ENCODE measurements around the gene AFAP1.
A peak's percentile ranks its signal among the peaks of the same experiment; 100 is the strongest.

AFAP1 gene

GRCh38 chr4:7900334-7900909 lies 39.2 kb downstream of the AFAP1 start:
- 0 out of 2 replicates have a peak overlapping the region, but pooled peaks have one; percentile 49 for H3K4me3 ChIP-seq (ENCODE audit: low read depth, low read length)
- TF ChIP-seq, protein P1, sequence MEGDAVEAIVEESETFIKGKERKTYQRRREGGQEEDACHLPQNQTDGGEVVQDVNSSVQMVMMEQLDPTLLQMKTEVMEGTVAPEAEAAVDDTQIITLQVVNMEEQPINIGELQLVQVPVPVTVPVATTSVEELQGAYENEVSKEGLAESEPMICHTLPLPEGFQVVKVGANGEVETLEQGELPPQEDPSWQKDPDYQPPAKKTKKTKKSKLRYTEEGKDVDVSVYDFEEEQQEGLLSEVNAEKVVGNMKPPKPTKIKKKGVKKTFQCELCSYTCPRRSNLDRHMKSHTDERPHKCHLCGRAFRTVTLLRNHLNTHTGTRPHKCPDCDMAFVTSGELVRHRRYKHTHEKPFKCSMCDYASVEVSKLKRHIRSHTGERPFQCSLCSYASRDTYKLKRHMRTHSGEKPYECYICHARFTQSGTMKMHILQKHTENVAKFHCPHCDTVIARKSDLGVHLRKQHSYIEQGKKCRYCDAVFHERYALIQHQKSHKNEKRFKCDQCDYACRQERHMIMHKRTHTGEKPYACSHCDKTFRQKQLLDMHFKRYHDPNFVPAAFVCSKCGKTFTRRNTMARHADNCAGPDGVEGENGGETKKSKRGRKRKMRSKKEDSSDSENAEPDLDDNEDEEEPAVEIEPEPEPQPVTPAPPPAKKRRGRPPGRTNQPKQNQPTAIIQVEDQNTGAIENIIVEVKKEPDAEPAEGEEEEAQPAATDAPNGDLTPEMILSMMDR (IDR thresholded peaks at IDR 0.05; ENCODE audit: low read depth, low read length): no peak
- no peaks in the 10 kb centered on the region for H3K9me3 ChIP-seq
- no peaks in the 10 kb centered on the region for H3K27me3 ChIP-seq
- peaks cover 3% of the 10 kb centered on the region for H3K36me3 ChIP-seq
- peak; percentile 44 for DNase-seq
- H3K4me1 ChIP-seq: peaks cover 67% of the 10 kb centered on the region

- Histone ChIP-seq H3K4me3 (ENCODE audit: low read depth, low read length) (no peak overlapping the region), H3K36me3 (no peaks in the 10 kb centered on the region; the same call in none of the 2 replicates), H3K9me3 (no peaks in the 10 kb centered on the region), H3K4me1 (peaks cover 62% of the 10 kb centered on the region), H3K27me3 (no peaks in the 10 kb centered on the region)
- no peak for DNase-seq
- TF ChIP-seq, protein P1 (IDR thresholded peaks at IDR 0.05; ENCODE audit: low read depth, low read length): no peak
Observed at GRCh38 chr4:7899184-7899869, 40.3 kb downstream of the AFAP1 start.

GRCh38 chr4:7898385-7898784 lies 41.3 kb downstream of the AFAP1 start:
- Histone ChIP-seq H3K4me3 (ENCODE audit: low read depth, low read length) (no peak overlapping the region), H3K9me3 (no peaks in the 10 kb centered on the region), H3K36me3 (peaks cover 8% of the 10 kb centered on the region), H3K4me1 (peaks cover 61% of the 10 kb centered on the region), H3K27me3 (no peaks in the 10 kb centered on the region)
- TF ChIP-seq, protein P1 (IDR thresholded peaks at IDR 0.05; ENCODE audit: low read depth, low read length): no peak
- DNase-seq: no peak

DNA sequence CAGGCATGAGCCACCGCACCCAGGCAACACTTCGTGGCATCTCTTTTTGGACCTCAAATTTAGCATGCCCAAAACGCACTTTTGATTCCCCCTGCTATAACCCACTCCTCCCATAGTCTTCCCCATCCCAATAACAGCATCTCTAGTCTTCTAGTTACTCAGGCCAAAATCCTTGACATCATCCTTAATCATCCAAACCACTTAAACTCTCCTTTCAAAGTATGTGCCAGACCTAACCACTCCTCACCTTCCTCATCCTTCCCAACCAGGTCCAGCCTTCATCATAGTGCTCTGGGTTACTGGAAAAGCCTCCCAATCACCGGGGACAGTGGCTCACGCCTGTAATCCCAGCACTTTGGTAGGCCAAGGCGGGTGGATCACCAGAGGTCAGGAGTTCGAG lies 41.9 kb downstream of the AFAP1 start:
- no peaks in the 10 kb centered on the region for H3K9me3 ChIP-seq
- H3K36me3 ChIP-seq: peaks cover 8% of the 10 kb centered on the region
- peaks cover 58% of the 10 kb centered on the region for H3K4me1 ChIP-seq
- TF ChIP-seq, protein P1 (IDR thresholded peaks at IDR 0.05; ENCODE audit: low read depth, low read length): no peak
- DNase-seq: no peak
- no peak overlapping the region for H3K4me3 ChIP-seq (ENCODE audit: low read depth, low read length)
- no peaks in the 10 kb centered on the region for H3K27me3 ChIP-seq

- Histone ChIP-seq H3K4me3 (ENCODE audit: low read depth, low read length) (no peak overlapping the region), H3K9me3 (no peaks in the 10 kb centered on the region), H3K27me3 (no peaks in the 10 kb centered on the region), H3K36me3 (peaks cover 8% of the 10 kb centered on the region), H3K4me1 (peaks cover 45% of the 10 kb centered on the region)
- DNase-seq: peak; percentile 96
- TF ChIP-seq, protein P1 (IDR thresholded peaks at IDR 0.05; ENCODE audit: low read depth, low read length): no peak
Observed at GRCh38 chr4:7894677-7895181, 44.9 kb downstream of the AFAP1 start.

GRCh38 chr4:7894098-7894676 lies 45.5 kb downstream of the AFAP1 start:
- Histone ChIP-seq H3K9me3 (no peaks in the 10 kb centered on the region), H3K36me3 (peaks cover 8% of the 10 kb centered on the region), H3K4me1 (peaks cover 39% of the 10 kb centered on the region), H3K4me3 (ENCODE audit: low read depth, low read length) (no peak overlapping the region), H3K27me3 (no peaks in the 10 kb centered on the region)
- TF ChIP-seq, protein P1 (IDR thresholded peaks at IDR 0.05; ENCODE audit: low read depth, low read length): no peak
- no peak for DNase-seq

Measured in BE2C (cell line).